ENCODE measurements around the gene RNF150. TPM values are rescaled to one million over a fixed set of nuclear protein-coding genes. Genes with fewer than 3 reads are reported as not detected.

The RNF150 gene
- total RNA-seq, 1 donor from 2014 or later, result 5.8 TPM

- Mint-ChIP-seq H3K4me1 (ENCODE audit: unreplicated experiment) (peaks cover 2% of the 10 kb centered on the region), H3K27me3 (ENCODE audit: unreplicated experiment) (no peaks in the 10 kb centered on the region), H3K4me3 (ENCODE audit: unreplicated experiment) (no peak overlapping the region), H3K27ac (ENCODE audit: unreplicated experiment) (no peak overlapping the region), H3K36me3 (ENCODE audit: low read depth, unreplicated experiment) (no peaks in the 10 kb centered on the region), H3K9me3 (ENCODE audit: unreplicated experiment) (no peaks in the 10 kb centered on the region)
- DNase-seq (ENCODE audit: low spot score), result no peak
- TF ChIP-seq CTCF (IDR thresholded peaks at IDR 0.05; ENCODE audit: unreplicated experiment), result no peak
Observed at GRCh38 chr4:141140391-141141200, 7.3 kb upstream of the RNF150 start.

DNA sequence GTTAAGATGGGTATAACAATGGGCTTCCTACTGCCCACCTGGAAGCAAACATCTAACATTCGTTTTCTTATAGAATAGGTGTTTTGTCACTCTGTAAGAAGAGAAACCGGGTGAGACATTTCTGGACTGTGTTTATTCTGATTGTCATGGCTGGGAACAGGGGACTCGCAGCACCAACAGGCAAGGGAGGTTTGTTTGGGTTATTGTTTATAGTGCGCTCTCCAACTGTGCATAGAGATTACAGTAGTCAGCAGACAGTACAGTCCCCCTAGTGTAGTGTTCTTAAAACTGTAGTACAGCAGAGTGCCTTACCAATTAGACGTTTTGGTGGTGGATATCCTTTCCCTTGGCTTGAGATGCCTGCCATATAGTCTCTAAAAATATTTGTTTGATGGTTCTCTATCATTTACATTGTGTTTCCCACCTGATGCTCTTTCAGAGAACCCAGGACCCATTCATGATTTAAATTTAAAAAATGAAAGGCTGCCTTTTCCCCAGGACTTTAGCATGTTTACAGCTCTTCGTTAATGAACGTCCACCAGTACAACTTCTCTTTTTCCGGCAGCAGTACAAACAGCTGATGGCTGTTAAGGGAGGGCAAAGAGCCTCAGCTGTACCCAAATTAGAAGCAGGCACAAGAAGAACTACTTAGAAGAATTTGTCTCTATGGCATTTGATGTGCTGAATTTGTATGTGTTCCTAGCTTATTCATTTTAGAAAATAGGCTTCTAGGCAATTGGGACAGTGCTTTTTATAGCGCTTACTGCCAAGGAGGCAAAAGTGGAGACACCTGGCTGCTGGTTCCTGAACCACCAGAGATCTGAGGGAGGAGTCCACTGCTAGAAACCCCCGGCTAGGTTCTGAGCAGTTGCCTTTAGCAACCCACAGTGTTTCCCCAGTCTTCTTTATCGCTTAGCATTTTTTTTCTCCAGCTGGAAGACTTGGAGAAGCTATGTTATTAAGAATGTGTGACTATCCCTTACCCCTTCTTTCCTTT is 1.0 kb upstream of the RNF150 start:
- Mint-ChIP-seq H3K27ac (ENCODE audit: unreplicated experiment) (peak overlapping the region; percentile 30), H3K4me1 (ENCODE audit: unreplicated experiment) (peaks cover 10% of the 10 kb centered on the region), H3K9me3 (ENCODE audit: unreplicated experiment) (no peaks in the 10 kb centered on the region), H3K27me3 (ENCODE audit: unreplicated experiment) (no peaks in the 10 kb centered on the region), H3K36me3 (ENCODE audit: low read depth, unreplicated experiment) (no peaks in the 10 kb centered on the region), H3K4me3 (ENCODE audit: unreplicated experiment) (peak overlapping the region; percentile 99)
- no peak for DNase-seq (ENCODE audit: low spot score)
- TF ChIP-seq CTCF (IDR thresholded peaks at IDR 0.05; ENCODE audit: unreplicated experiment), result no peak

DNA sequence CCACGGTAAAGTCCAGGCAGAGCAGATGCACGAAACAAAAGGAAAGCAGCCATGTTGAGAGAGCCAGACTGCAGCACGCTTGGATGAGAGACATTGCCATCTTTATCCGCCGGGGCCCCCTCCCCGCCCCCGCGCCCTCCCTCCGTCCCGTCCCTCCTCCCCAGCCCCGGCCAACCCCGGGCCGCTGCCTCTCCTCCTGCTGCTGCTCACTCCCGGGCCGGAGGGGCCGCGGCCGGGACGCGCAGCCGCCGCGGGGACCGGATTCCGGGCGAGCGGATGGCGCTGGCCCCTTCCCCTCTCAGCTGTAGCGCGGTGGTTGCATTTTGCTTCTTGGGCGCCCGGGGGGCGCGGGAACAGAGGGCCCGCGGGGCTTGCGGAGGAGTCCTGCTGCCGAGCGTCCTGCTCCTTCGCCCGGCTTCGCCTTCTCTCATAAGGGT is 542 bp downstream of the RNF150 start:
- H3K9me3 Mint-ChIP-seq (ENCODE audit: unreplicated experiment), result no peaks in the 10 kb centered on the region
- no peaks in the 10 kb centered on the region for H3K27me3 Mint-ChIP-seq (ENCODE audit: unreplicated experiment)
- H3K36me3 Mint-ChIP-seq (ENCODE audit: low read depth, unreplicated experiment), result no peaks in the 10 kb centered on the region
- peak overlapping the region; percentile 82 for H3K4me3 Mint-ChIP-seq (ENCODE audit: unreplicated experiment)
- no peak for TF ChIP-seq CTCF (IDR thresholded peaks at IDR 0.05; ENCODE audit: unreplicated experiment)
- no peak overlapping the region for H3K27ac Mint-ChIP-seq (ENCODE audit: unreplicated experiment)
- DNase-seq (ENCODE audit: low spot score), result peak; percentile 43
- peaks cover 10% of the 10 kb centered on the region for H3K4me1 Mint-ChIP-seq (ENCODE audit: unreplicated experiment)

DNA sequence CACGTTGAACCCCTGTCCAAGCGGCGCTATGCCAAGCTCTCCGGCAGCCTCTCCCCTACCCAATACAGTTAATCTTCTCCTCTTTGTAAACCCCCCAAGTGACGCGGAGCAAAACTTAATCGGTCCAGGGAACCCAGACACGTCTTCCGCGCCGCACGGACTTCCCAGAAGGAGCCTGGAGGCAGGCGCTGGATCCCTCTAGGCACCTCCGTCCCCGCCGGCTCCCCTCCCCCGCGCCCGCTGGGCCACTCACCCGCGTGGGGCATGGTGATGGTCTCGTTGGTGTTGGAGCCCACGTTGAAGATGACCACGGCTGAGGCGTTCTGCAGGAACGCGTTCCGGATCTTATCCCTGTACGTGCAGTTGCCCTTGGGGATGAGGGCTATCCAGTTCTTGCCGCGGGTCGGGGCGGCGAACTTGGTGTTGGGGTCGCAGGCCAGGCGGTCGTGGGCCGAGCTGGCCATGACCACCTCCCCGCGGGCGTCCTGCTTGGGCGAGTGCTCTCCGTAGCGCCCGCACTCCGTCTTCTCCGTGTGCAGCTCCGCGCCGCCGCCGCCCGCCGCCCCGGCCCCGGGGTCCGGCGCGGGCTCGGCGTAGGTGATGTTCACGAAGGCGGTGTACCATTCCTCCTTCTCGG is 1.1 kb downstream of the RNF150 start:
- Mint-ChIP-seq H3K27ac (ENCODE audit: unreplicated experiment) (peak overlapping the region; percentile 26), H3K4me1 (ENCODE audit: unreplicated experiment) (peaks cover 10% of the 10 kb centered on the region), H3K4me3 (ENCODE audit: unreplicated experiment) (peak overlapping the region; percentile 96), H3K9me3 (ENCODE audit: unreplicated experiment) (no peaks in the 10 kb centered on the region), H3K36me3 (ENCODE audit: low read depth, unreplicated experiment) (no peaks in the 10 kb centered on the region), H3K27me3 (ENCODE audit: unreplicated experiment) (no peaks in the 10 kb centered on the region)
- TF ChIP-seq CTCF (IDR thresholded peaks at IDR 0.05; ENCODE audit: unreplicated experiment), result no peak
- peak; percentile 25 for DNase-seq (ENCODE audit: low spot score)
